Suprapubic skin (tissue), 3 donors: ENCODE measurements around the gene TM7SF2.

Experiments used
- CTCF ChIP-seq, 2 donors: fragments of 200-600 bp in 1 of 2; fragments of 450-650 bp in 1 of 2; sonication (generic) in 1 of 2; IDR thresholded peaks; one replicate each; pipeline ENCODE4 v1.5.1; 2016 to 2019; ENCODE audit warnings: antibody characterized with exemption in 2 of 2, mild to moderate bottlenecking in 1 of 2, moderate library complexity in 1 of 2
- EP300 ChIP-seq: sonication (generic); formaldehyde crosslinking; IDR thresholded peaks from one replicate; pipeline ENCODE4 v1.6.1; 2017; ENCODE audit warnings: antibody characterized with exemption
- POLR2A ChIP-seq, 2 donors: fragments of 450-650 bp; IDR thresholded peaks; one replicate each; pipeline ENCODE4 v1.6.1; 2017; ENCODE audit warnings: antibody characterized with exemption in 2 of 2, mild to moderate bottlenecking in 2 of 2, moderate library complexity in 2 of 2

- TF ChIP-seq CTCF (IDR thresholded peaks at IDR 0.05) (no peak), POLR2A (IDR thresholded peaks at IDR 0.05) (no peak), EP300 (no peak)
Observed at GRCh38 chr11:65156926-65157325, 45.3 kb downstream of the TM7SF2 start.
